NCI-H510A treated with DMSO at 0.1 percent for 48 hours (cell line): Measurements from ENCODE around the gene CDK6.

Experiments
- DNase-seq: peaks from one replicate; lab custom pipeline; 2025; lab: John Stamatoyannopoulos, UW

The CDK6 gene

DNA sequence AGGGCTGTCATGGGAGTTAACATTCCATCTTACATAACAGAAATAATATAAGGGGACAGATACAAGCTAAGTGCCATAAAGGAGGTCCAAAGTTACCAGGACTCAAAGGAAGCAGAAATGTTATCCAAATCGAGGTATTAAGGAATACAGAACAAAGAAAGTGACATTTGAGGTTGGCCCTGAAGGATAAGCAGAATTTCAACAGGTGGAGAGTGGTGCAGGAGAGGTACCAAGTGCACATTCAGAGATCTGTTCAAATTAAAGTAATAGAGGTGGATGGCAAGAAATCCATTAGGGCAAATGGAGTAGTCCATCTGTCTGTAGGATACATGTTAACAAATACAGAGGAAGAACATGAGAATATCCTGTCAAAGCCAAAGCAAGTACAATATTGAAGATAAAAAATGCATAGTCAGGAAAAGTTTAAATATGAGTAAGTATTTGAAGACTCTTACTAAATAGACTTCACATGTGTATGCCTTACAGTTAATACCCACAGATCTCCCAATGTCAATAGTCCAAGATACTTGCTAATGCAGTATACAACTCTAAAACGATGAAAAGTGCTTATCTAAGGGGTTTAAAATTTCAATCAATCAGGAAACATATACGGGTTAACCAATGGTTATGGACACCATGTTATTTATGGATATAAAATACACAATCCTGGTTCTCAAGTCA is 10.0 kb downstream of the CDK6 start:
- DNase-seq: no peak

DNA sequence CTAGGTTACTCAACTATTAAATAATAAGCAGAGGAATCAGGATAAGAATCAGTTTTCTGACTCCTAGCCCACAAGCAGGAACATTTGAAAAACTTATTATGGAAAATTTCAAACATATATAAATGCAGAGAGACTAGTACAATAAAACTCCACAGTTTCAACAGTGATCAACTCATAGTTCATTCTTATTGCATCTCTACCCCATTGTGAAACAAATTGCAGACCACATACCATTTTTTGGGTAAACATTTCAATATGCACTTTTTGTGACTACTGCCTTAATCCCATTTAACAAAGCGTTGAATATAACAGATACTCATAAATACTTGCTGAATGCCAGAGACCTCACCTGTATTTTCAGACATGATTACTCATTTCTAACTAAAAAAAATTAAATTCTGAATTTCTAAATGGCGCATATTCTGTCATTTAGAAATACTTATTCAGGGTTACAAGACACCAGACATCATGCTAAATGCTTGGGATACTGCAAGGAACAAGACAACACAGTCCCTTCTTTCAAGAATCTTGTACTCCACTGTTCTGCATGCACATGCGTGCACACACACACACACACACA is 11.4 kb downstream of the CDK6 start:
- DNase-seq: no peak

GRCh38 chr7:92824450-92824849 is 11.9 kb downstream of the CDK6 start:
- DNase-seq: no peak

GRCh38 chr7:92823042-92823441 is 13.3 kb downstream of the CDK6 start:
- no peak for DNase-seq

DNA sequence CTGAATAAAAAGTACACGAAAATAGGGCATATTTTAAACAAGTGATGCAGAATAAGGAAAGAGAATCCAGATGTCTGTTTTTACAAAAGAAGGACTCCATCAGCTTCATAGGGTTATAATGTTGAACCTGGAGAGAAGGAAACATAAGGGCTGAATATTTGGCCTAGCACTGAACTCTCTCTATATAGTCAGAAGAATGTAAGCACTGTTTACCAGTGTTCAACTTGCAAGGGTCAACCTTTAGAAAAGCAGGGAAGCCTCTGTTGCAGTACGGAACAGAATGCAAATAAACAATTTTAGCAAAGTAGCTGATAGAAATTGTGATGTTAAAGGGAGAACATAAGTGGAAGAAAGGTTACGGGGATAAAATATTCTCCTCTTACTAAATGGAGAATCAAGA is 16.2 kb downstream of the CDK6 start:
- no peak for DNase-seq

- no peak for DNase-seq
These were observed 19.0 kb downstream of the CDK6 start for GRCh38 chr7:92817398-92817797.

DNA sequence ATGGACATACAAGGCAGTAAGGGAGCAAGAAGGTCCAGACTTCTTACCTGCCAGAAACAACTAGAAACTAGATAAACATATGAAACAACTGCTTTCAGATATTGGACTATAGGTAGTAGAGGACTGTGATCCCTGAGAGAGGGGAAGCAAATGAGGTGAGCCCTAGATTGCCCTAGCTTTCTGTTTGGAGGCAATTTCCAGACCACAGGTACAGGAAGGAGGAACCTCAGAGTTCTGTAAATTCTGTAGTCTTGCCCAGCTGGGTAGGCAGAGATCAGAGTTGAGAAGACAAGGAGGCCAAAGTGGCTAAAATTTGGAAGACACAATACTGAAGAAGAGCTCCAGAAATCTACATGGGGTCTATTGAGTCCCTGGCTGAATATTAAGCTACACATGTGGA is 21.0 kb downstream of the CDK6 start:
- no peak for DNase-seq

GRCh38 chr7:92813390-92814024 is 22.9 kb downstream of the CDK6 start:
- no peak for DNase-seq

DNA sequence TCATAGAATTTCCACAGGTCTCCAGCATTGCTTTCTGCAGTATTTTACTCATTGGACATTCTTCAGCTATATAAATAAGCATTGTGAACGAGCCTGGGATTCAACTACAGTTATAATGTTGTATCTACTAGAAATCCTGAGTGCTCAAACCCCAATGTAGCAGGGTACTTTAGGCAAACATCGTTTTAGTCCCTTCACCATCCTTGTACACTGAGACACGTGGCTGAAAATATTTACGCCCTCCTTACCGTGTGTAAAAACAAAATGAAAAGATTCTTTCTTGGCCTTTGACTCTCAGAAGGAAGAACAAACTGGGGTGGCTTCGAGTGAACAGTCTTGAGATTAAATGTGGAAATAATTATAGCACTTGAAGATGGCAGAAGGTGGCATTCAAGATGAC is 25.2 kb downstream of the CDK6 start:
- no peak for DNase-seq

GRCh38 chr7:92809760-92810573 is 26.4 kb downstream of the CDK6 start:
- peak; percentile 50 for DNase-seq

DNA sequence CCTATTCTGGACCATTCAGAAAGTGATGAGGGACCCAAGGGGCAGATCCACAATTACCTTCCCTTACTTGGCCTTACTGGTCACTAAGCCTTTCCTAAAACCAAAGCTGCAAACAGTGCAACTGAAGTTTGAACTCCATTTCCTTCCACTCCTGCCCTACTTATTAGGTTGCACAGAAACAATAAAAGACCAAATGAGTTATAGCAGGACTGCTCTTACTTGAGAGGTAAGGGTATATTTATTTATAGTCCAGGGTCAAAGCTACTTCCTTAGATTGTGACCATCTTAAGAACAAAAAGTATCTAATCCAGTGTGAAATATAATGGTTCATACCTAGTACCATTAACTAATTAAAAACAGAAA is 27.0 kb downstream of the CDK6 start:
- peak; percentile 36 for DNase-seq

GRCh38 chr7:92808635-92809034 is 27.7 kb downstream of the CDK6 start:
- DNase-seq: no peak

DNA sequence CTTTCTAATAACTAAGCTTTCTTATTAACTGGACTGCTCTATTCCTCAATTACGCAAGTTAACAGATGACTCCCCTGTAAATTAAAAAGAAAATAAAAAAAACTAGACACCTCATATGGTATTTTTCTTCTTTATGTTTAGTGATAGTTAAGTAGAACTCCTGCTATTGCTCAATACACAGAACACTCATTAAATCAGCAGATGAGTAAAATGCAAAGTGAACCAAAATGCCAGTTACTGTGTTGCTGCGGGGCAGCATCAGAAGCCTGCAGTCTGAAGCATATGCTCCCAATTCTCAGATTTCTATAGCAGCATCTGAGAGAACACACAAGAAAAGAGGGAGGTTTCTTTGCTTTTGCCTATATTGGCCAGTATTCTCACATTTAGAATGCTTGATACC is 28.4 kb downstream of the CDK6 start:
- no peak for DNase-seq

DNA sequence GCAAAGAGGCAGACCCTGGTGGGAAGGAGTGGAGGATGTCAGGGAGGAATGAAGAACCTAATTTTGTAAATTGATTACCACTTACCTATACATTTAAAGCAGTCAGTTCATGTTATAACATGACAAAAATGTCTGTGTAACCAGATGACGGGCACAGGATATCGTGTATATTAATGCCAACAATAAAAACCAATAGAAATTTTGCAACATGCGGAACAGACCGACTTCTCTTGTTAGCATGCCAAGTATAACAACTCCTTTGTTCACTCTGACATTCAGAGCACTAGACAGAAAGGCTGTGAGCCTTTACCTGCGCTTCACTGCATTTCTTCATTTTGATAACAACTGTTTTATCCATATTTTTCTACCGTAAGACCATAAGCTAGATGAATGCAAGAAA is 29.9 kb downstream of the CDK6 start:
- DNase-seq: no peak

DNA sequence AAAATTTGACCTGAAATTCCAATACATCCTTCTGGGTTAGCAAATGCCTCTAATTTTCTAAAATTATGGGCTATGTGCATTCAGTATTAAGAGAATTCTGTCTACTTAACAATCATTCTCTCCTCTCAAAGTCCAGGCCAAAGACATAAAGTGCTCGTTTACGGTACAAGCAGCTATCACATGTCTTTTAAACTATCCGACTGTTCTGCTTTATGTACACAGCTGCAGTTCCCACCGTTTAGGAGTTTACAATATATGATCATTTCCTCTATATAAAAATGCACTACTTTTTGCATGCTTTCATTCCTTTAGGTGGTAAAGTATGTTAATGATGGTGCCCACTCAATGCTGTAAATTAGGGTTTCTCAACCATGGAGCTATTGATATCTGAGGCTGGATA is 34.0 kb downstream of the CDK6 start:
- DNase-seq: peak; percentile 21

- no peak for DNase-seq
These were observed 36.7 kb downstream of the CDK6 start for GRCh38 chr7:92799446-92800211.

DNA sequence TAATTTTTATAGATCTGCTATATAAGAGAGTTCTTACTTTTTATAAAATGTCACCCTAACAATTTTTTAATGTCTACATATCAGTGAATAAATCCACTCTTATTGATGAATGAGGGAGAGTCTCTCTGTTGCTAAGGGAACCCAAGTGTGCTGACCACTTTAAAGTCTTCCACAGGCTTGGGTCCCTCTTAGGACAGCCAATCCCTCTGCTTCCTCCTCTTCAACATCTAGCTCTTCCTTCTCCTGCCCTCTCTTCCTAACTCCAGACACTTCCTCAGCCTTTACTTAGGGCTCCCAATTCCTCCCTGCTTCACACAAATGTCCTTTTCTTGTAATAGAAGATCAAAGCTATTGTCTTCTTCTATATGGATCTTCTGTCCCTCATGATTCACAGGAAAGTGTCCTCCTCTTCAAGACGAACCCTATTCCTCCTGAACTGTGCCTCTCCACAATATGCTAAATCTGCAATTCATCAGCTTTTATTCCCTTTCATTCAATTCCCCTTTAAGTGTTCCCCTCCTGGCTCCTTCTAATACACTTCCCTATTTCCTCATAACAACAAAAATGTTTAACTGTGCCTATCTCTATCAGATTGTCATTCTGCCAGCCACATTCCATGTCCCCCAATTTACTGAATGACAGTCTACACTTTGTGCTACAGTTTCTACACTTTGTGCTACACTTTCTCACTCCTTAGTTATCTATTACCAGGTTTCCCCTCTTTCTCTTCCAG is 37.7 kb downstream of the CDK6 start:
- no peak for DNase-seq

GRCh38 chr7:92797693-92798092 is 38.7 kb downstream of the CDK6 start:
- no peak for DNase-seq

- no peak for DNase-seq
These were observed 39.1 kb downstream of the CDK6 start for GRCh38 chr7:92797284-92797683.

GRCh38 chr7:92794831-92795230 is 41.5 kb downstream of the CDK6 start:
- no peak for DNase-seq

DNA sequence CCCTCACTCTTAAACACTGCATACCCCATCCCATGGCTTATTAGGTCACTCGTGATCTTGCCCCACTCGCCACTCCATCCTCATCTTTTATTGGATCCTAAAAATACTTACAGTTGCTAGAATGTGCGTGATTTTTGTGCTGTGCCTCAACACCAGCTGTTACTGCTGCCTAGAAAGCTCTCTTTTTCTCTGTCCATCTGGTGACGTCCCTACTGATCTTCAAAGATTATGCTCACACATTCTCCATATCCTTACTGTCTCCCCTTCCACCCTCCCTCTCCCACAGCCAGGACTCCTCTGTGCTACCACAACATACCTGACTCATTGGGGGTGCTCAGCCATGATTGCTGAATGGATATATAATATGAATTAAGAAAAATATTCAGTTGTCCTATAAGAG is 42.0 kb downstream of the CDK6 start:
- no peak for DNase-seq
